ENCODE measurements around the gene ARHGAP26.

ARHGAP26 gene, protein sequence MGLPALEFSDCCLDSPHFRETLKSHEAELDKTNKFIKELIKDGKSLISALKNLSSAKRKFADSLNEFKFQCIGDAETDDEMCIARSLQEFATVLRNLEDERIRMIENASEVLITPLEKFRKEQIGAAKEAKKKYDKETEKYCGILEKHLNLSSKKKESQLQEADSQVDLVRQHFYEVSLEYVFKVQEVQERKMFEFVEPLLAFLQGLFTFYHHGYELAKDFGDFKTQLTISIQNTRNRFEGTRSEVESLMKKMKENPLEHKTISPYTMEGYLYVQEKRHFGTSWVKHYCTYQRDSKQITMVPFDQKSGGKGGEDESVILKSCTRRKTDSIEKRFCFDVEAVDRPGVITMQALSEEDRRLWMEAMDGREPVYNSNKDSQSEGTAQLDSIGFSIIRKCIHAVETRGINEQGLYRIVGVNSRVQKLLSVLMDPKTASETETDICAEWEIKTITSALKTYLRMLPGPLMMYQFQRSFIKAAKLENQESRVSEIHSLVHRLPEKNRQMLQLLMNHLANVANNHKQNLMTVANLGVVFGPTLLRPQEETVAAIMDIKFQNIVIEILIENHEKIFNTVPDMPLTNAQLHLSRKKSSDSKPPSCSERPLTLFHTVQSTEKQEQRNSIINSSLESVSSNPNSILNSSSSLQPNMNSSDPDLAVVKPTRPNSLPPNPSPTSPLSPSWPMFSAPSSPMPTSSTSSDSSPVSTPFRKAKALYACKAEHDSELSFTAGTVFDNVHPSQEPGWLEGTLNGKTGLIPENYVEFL

DNA sequence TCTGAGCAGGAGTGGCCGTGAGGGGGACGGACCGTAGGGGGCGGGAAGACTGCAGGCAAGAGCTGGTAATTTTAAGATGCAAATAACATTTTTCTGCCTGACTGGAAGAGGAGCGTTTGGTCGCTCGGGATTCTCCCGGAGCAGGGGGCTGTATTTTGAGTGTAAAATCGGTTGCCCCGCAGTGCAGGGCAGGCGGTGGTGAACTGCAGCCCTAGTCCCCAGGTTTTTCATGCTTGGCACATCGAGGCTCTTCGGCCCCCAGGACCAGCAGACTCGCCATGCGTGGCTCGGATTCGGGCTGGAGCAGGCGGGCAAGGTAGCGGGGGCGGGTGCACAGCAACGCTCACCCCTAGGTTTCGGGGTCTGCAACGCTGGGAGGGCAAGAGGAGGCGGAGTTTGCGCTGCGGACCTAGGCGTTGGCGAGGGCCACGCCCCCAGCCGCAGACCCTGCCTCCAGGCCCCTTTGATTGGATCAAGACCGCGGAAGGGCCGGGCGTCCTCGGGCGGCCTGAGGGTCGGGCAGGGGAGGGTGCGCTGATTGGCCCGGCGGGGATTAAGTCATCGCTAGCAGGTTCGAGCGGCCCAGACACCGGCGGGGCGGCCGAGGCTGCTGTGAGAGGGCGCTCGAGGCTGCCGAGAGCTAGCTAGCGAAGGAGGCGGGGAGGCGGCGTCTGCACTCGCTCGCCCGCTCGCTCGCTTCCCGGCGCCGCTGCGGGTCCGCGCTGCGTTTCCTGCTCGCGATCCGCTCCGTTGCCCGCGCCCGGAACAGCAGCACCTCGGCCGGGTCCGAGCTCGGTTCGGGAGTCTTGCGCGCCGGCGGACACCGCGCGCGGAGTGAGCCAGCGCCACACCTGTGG, at the start of gene ARHGAP26:
Gene ARHGAP26 (plus strand): TSS at position 585 of the 857 bp plus-strand sequence. CDS start 385 bp downstream, outside the sequence.
- DNase-seq, result peak; percentile 95

DNA sequence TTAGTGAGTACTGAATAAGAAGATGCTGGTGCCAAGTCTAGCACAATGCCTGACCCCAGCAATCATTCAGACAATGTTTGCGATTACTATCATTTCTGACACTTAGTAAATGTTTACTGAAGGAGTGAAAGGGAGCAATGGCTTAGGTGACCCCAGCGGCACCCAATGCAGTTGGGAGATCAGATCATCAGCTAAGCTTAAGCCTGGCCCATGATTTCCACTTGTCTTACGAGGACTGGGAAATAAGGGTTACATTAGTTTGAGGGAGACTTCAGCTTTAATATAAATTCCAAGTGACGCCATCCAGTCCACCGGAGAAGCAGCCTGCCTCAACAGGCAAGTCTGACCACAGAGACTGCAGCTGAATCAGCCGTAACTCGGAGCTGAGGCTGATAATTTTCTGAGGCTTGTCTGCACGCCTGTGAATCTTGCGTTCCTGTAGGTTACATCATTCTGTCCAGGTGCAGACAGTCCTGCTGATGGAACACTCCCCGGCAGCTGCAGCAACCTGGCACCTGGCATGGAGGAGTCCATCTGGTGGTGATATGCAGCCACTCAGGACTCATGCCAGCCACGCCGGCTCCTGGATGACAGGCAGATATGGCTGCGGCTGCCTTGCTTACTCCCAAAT, 49.4 kb upstream of the ARHGAP26 start:
- DNase-seq, result no peak

DNA sequence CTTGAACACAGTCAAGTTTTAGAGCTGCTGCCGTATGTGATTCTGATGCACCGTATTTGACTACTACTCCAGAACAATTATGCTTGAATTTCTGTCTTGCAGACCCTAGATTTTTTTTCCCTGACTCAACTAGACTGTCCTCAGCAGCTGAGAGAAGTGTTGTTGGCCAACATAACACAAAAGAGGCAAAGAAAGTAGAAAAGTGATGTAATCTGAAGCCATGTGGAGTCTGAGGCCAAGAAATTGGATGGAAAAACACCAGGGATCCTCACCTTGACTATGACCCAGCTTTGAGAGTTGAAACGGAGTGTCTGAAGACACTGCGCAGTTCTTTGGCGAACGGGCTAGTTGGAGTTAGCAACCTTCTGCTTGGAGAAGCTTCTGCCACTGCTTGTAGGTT, 48.0 kb upstream of the ARHGAP26 start:
- no peak for DNase-seq

DNA sequence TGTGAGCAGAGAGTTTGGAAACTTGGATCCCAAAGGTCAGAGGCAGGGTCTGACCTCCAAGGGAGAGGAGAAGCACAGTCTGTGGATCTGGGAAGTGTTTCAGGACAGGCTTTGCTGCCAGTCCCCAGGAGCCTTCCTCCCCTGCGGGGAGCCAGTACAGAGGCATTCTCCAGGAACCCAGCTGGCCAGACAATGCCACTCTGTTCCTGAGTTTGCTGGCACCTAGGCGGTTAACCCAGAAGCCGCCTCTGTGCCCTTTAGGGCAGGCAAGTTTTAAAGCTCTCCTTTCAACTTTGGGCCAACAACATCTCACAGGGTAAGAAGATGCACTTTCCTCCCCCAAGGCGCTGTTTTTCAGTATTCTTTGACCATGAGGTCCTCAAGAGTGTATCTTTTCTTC, 47.3 kb upstream of the ARHGAP26 start:
- no peak for DNase-seq

DNA sequence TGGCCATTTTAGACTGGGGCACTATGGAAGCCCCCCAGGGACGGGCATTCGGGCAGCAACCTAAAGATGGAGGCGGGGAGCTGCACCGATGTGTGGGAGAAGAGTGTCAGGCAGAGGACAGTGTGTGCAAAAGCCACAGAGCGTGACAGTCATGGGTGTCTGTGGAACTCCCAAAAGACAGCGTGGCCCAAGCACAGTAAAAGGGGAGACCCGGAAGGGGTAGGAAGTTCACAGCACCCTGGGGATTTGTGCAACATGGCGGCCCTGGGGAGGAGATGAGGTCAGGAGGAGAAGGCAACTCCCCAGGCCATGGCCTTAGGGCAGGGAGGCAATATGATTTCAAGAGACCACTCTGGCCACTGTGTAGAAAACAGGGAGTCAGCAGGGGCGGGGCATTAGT, 45.4 kb upstream of the ARHGAP26 start:
- no peak for DNase-seq

DNA sequence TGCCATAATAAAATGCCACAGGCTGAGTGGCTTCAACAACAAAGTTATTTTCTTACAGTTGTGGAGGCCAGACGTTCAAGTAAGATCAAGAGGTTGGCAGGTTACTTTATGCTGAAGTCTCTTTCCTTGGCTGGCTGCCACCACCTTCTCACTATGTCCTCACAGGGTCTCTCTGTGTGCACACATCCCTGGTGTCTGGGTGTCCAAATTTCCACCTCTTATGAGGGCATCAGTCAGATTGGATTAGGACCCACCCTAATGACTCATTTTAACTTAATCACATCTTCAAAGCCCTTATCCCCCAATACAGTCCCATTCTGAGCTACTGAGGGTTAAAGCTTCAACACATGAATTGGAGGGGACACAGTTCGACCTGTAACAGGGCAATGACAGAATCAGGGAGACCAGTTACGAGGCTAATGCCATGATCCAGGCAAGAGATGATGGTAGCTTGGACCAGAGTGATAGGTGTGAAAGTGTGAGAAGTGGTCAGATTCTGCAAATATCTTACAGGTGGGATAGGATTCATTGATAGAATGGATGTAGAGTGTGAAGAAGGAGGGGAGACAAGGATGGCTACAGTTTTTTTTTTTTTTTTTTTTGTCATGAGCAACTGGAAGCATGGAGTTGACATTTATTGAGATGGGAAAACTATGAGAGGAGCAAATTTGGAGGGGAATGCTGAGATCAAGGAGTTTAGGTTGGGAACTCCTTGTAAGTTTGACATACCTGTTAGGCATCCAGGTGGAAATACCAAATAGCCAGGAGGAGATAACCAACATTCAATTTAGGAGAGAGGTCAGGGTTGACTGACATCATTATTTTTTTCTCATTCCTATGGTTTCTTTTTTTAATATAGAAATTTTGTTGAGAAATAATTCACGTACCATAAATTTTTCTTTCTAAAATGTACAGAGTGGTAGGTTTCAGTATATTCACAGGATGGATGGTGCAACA, 44.7 kb upstream of the ARHGAP26 start:
- DNase-seq, result no peak

DNA sequence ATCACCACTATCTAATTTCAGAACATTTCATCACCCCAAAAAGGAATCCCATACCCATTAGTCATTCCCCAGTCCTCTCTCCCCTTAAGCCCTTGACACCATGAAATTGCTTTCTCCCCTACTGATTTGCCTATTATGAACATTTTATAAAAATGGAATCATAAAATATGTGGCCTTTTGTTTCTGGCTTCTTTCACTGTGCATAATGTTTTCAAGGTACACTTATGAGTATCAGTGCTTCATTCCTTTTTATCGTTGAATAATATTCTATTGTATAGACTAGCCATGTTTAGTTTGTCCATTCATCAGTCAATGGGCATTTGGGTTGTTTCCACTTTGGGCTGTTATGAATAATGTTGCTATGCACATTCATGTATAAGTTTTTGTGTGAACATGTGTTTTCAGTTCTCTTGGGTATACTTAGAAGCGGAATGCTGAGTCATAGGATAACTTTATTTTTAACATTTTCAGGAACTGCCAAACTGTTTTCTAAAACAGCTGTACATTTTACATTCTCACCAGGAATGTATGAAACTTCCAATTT, 43.9 kb upstream of the ARHGAP26 start:
- peak; percentile 92 for DNase-seq

DNA sequence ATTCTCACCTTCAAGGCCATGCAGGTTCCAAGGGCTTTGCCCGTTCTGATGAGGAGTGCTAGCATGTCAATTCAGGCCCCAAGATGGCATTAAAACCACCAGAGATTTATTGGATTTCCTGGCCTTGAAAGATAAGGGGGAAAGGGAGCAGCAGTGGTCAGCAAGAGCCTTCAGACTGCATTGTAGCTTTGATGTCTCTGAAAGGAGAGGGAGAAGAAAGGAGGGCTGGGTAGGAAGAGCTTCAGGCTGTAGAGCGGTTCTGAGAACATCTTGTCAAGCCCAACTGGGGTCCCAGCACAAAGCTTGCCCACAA, 42.5 kb upstream of the ARHGAP26 start:
- no peak for DNase-seq

DNA sequence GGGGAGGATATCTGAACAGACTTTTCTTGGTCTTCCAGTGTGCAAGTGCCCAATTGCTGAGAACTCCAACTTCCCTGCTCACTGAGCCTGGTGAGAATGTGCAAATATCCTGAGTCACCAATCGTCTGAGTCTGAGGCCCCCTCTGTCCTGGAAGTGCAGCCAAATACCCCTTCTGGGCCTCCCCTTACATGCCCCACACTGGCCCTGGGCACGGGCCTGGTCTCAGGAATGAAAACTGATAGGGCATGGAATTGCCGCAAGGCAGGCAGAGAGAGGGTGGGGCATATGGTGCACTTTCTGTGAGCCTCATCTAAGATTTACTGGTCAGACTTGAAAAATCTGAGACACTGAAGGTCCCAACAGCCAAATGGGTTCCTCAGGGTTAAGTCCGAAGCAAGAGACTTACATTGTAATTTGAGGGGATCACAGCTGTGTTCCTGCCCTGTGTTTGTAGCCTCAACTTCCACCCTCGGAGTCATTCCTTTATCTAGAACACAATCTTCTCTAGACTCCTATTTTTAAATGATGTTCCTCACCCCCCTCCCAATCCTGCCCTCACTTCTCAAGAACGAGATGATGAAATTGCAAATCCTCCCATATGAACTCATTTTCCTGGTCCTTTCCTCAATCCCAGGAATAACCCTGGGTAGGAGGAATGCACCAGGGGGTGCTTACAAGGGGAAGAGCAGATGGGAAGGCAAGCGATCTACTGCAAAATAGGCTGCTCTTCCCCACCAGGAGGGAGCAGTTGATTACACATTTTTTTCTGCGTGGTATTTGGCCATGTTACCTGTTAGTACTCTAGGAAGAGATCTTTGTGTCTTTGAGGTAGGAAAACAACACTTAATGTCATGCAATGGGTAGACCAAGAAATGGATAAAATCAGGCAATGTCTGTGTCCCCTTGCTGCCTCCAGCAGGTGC, 34.6 kb upstream of the ARHGAP26 start:
- DNase-seq, result no peak

DNA sequence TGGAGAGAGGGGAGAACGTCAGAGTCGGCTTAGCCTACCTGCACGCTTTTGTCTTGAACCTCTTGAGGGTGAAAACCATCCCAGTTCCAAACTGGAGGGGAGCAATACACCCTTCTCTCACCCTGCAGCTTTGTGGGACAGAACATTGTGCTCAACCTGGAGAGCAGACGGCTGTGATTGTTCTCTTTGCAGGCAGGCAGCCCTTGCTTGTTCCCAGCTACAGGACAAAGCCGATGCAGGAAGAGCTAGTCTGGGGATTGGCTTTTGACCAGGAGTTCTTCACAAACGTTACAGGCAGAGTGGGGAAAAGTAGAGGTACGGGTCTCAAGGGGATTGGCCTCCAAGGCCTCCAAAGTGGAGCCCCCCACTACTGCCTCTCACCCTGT, 33.9 kb upstream of the ARHGAP26 start:
- no peak for DNase-seq

DNA sequence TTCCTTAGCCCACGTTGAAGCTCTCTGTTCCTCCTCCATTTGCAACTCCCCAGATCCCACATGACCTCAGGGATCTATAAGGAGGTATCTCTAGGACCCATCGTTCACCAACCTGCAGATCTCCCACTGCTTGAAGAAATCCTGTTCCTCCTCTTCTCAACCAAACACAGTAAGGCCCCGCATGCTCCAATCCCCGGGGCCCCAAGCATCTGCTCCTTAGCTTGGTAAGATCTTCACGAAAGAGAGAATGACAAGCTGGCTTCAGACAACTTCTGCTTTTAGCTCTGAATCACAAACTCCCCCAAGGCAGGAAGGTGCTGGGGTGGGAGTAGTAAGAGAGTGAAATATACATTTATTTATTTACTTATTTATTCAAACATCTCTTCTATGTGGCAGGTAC, 33.0 kb upstream of the ARHGAP26 start:
- peak; percentile 94 for DNase-seq

DNA sequence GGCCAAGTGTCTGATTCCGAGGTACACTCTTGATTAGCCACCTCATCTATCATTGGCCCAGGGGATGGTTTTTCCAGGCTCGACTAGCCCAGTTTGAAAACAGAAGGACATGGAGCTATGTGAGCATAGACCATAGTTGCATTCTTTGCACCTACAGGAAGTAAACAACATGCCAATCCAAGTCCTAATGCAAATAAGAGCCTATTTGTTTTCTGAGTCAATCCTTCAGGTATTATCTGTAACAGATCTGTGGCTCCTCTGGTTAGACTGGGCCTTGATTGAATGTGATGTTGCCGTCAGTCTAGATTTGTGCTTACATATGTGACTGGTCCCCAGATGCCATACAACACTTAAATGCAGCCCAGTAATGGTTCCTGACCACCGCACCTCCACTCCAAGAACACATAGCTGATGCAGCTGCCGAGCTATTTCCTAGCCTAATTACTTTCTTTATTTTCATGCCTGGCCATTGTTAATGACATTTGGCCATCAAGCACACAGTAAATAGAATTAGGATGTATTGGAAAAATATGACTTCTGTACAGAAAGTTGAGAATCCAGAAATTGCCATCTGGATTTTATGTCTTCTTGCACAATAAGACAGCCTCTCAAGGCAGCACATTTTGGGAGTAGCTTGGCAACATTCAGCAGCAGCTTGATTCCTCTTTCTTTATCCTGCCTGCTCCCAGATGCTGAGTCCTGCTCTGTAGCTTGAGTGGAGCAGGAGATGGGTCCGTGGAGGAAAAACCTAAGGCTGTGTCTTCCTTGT, 29.5 kb upstream of the ARHGAP26 start:
- no peak for DNase-seq

DNA sequence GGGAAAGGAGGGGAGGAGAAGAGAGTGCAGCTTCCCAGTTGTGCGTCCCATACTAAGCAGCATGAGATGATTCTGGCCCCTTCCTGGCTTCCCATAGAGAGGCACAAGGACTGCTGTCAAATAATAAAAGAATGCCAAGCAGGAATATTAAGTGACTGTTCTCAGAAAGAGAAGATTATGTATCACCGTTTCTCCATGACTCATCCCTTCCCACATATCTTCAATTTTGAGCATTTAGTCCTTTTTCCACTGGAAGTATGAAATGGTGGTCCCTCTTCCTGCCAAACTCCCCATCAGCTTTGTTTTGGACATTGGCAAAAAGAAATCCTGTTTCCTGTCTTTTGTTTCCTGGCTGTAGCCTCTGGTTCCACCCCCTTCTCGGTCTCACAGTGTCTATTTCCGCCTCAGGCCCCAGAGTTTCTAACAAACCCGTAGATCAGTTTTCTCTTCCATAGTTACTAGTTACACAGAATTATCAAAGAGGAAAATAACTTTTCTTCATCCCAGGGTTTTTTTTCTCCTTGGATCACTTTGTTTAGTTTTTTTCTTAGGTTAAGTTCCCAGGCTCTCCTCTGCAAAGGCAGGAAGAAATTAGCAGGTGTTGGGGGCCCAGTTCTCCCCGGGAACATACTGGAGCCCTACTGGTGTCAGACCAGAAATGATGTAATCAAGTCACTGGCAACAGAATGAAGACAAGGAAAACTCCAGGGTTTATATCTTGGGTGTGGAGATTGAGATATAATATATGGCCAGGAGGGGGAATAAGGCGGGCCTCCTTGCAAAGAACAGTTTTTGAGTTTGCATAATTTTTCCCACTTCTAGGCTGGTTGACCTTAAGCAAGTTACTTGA, 26.4 kb upstream of the ARHGAP26 start:
- peak; percentile 30 for DNase-seq

DNA sequence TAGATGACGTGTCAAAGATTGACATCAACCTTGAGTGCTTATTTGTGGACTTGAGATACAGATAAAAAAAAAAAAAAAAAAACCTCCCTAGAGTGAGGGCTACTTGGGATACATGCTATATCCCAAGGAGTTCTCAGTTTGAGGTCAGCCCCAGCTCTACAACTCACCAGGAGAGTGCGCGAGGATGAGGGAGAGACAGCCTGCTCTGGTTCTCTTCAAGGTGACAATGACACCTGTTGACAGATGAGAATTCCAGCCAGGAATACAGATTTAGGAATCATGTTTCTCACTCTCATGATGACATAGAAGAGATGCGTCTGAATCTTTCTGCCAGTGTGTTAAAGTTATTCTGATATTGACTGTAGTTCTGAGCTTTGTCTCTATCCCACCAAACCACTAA, 24.9 kb upstream of the ARHGAP26 start:
- no peak for DNase-seq

DNA sequence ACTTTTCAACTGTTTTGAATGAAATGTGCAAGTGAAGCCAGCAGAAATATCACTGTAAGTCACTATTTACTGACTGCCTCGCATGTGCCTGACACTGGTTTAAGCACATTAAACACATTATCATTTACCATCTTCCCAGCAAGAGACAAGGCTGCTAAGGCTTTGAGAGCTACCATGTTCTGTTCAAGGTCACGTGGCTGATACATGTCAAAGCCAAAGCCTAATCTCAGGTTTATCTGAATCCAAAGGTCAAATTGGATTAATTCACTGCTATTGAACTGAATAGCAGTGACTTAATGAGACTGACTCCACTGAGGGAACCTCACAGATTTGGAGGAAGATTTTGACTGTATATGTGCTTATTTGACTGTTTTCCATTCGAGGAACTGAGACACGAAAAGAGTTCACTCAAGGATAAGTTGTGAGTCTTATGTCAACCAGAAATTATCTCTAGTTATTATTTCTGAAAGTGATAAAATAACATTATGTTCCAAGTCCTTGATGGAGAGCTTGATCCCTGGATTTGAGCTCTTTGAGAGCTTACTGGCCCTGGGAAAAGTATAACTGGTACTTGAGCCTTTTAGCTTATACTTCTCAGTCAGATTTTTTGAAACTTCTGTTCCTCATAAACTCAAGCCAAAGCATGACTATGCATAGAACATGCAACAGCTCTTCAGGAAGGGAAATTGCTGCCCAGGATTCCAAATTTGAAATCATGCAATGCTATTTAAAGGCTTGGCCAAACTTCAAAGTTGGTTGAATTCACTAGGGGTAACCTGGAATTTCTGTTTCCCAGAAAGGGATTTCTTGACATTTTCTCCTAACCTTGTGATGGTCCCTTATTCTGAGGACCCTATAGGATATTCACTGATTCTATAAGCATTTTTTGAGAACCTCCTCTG, 23.4 kb upstream of the ARHGAP26 start:
- no peak for DNase-seq

DNA sequence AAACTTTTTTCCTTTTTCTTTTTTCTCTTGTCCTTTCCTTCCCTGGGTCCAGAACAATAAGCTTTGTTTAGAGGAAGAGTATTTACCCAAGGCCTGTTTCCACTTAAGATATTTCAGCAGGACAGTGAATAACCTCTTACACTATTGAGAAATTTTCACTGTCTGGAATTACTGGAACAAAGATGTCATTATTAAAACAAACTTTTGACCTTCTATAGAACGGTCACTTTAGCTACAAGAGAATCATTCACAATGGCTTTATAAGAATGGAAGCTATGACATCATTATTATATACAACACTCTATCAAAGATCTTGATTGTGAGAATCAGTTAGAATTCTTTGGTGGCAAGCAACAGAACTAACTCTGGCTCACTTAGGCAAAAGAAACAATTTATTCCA, 22.0 kb upstream of the ARHGAP26 start:
- no peak for DNase-seq

DNA sequence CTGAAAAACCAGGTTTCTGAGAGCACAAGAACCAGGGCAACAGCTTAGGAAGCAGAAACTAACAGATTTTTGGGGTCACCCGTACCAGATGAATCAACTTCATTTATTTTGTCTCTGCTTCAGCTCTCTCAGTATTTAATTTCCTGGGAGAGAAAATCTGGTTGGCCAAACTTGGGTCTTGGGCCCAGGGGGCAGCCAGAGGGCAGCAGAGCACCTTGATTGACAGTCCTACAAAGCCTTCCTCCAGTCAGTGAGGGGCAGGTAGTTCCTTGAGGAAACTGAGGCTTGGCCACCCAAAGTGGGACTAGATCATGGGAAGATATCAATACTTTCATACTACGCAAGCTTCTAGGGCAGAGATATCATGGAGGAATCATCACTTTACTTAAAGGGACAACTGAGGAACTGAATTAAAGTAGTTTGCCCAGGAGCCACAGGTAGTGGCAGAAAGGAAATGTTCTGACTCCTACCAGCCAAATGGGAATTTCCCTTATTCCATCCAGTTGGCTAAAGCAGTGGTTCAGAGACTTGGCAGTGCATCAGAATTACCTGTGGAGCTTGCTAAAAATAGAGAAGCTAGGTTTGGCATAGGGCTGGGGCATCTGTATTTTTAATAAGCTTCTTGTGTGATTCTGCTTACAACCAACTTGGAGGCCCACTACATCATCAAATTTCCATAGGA, 21.5 kb upstream of the ARHGAP26 start:
- DNase-seq, result peak; percentile 45
